K562 (cell line): ENCODE data around the gene OR52A5. TPM values are rescaled to one million over a fixed set of nuclear protein-coding genes. Genes with fewer than 3 reads are reported as not detected.

ENCODE experiments used
- ATAC-seq: fragments of 200-7000 bp; cut with Tn5 transposase; 3 replicates; pipeline ENCODE4 v1.9.1; 2020; ENCODE audit warnings: moderate library complexity
- BruUV-seq: library from RNA; stranded (reverse); fragments of 400-500 nt; replicated peaks from 2 replicates; lab custom pipeline; 2021; lab: Mats Ljungman, UMichigan
- CTCF ChIA-PET: fragments of 300-600 bp; formaldehyde crosslinking; extraction: SDS; loops from one replicate; lab custom pipeline; 2021; ENCODE audit warnings: low intra/inter-chr PET ratio; lab: Yijun Ruan, JAX
- POLR2A ChIA-PET: fragments of 300-600, 350-650 bp; sonication (Branson Sonifier 250); formaldehyde crosslinking; extraction: SDS; loops from one replicate; lab custom pipeline; 2021; ENCODE audit warnings: antibody characterized with exemption, inconsistent platforms; lab: Yijun Ruan, JAX
- DNase-seq, 4 experiments: peaks; one replicate each; pipeline versions ENCODE4 v3.0.0 to v3.0.0-alpha.2; 2011 to 2018; ENCODE audit warnings: low spot score in 3 of 4, mixed read lengths in 3 of 4; ENCODE audit errors: extremely low read depth in 1 of 4
- FAIRE-seq: peaks from 2 replicates; lab custom pipeline; 2011; peaks lifted over from hg19 to GRCh38; lab: Jason Lieb, UNC
- H2AFZ ChIP-seq: 2 replicates; pipeline ENCODE4 v1.6.0; 2011; ENCODE audit warnings: low read depth, low read length, control low read depth, inconsistent platforms
- H3K27ac ChIP-seq: fragments of 200-600 bp; 3 replicates; pipeline ENCODE4 v1.8.0; 2011; ENCODE audit warnings: low read depth, mild to moderate bottlenecking, control low read depth, inconsistent platforms, low read length, moderate library complexity, mixed read lengths; ENCODE audit errors: extremely low read depth
- H3K27me3 ChIP-seq, 2 experiments: fragments of 300-600 bp in 1 of 2; 2 replicates in 1 of 2; 3 replicates in 1 of 2; pipeline versions ENCODE4 v1.6.0 to v1.8.0; 2011; ENCODE audit warnings: inconsistent platforms in 2 of 2, low read length in 2 of 2, mild to moderate bottlenecking in 1 of 2, mixed read lengths in 1 of 2, moderate library complexity in 1 of 2; ENCODE audit not compliant: control insufficient read depth in 2 of 2, insufficient read depth in 2 of 2
- H3K36me3 ChIP-seq: fragments of 300-600 bp; 3 replicates; pipeline ENCODE4 v1.8.0; 2011; ENCODE audit warnings: mild to moderate bottlenecking, low read length, inconsistent platforms; ENCODE audit not compliant: control insufficient read depth, insufficient read depth
- H3K4me1 ChIP-seq, 2 experiments: fragments of 200-600 bp in 1 of 2; replicated peaks in 1 of 2; 2 replicates in 1 of 2; 3 replicates in 1 of 2; pipeline versions ENCODE4 v1.5.1 to v1.8.0; 2011; ENCODE audit warnings: inconsistent platforms in 2 of 2, low read length in 2 of 2, mild to moderate bottlenecking in 1 of 2, mixed read lengths in 1 of 2, moderate library complexity in 1 of 2; ENCODE audit not compliant: control insufficient read depth in 2 of 2, insufficient read depth in 2 of 2
- H3K4me2 ChIP-seq: 2 replicates; pipeline ENCODE4 v1.6.1; 2011; ENCODE audit warnings: low read length, control low read depth, inconsistent platforms, mixed read lengths; ENCODE audit not compliant: insufficient read depth
- H3K4me3 ChIP-seq: fragments of 200-600 bp; sonication (generic), shearing (Covaris generic); 2 replicates; pipeline ENCODE4 v1.5.1; 2016; ENCODE audit warnings: control low read depth, inconsistent platforms
- H3K79me2 ChIP-seq: fragments of 200-600 bp; 3 replicates; pipeline ENCODE4 v1.8.0; 2011; ENCODE audit warnings: low read length, inconsistent platforms; ENCODE audit not compliant: control insufficient read depth, insufficient read depth
- H3K9ac ChIP-seq, 2 experiments: 2 replicates each; pipeline versions ENCODE4 v1.6.0 to v1.6.1; 2011; ENCODE audit warnings: low read depth in 2 of 2, low read length in 2 of 2, control low read depth in 1 of 2, inconsistent platforms in 1 of 2, mild to moderate bottlenecking in 1 of 2, mixed read lengths in 1 of 2; ENCODE audit not compliant: insufficient read depth in 1 of 2
- H3K9me1 ChIP-seq: one replicate; pipeline ENCODE4 v1.6.0; 2011; ENCODE audit warnings: inconsistent platforms, mild to moderate bottlenecking, low read length, moderate library complexity; ENCODE audit not compliant: control insufficient read depth, insufficient read depth
- H3K9me3 ChIP-seq: replicated peaks from 2 replicates; pipeline ENCODE4 v1.5.1; 2011; ENCODE audit warnings: low read depth, low read length, inconsistent platforms; ENCODE audit not compliant: control insufficient read depth, insufficient read depth
- H4K20me1 ChIP-seq: replicated peaks from 2 replicates; pipeline ENCODE4 v1.6.1; 2011; ENCODE audit warnings: low read length, inconsistent platforms, mixed read lengths; ENCODE audit not compliant: control insufficient read depth, insufficient read depth
- CBFA2T2 ChIP-seq: fragments of 450-650 bp; conservative IDR thresholded peaks from 2 replicates; pipeline ENCODE4 v1.6.1; 2017; ENCODE audit warnings: mild to moderate bottlenecking
- ELF2 ChIP-seq: fragments of 250-450 bp; sonication (Bioruptor Pico); IDR thresholded peaks from 2 replicates; pipeline ENCODE4 v1.5.0; 2021; ENCODE audit warnings: mild to moderate bottlenecking
- HIVEP1 ChIP-seq: fragments of 250-450 bp; sonication (Bioruptor Pico); IDR thresholded peaks from 2 replicates; pipeline ENCODE4 v1.4.0; 2020; ENCODE audit warnings: mild to moderate bottlenecking
- KDM1A ChIP-seq, 2 experiments: fragments of 450-650 bp; IDR thresholded peaks; 2 replicates each; pipeline ENCODE4 v1.6.1; 2016; ENCODE audit warnings: mild to moderate bottlenecking in 2 of 2
- MAFG ChIP-seq: fragments of 450-650 bp; conservative IDR thresholded peaks from 2 replicates; pipeline ENCODE4 v1.6.1; 2016; ENCODE audit warnings: missing genetic modification characterization, missing compliant biosample characterization
- MCM7 ChIP-seq, 2 experiments: fragments of 450-650 bp; IDR thresholded peaks; 2 replicates each; pipeline ENCODE4 v1.6.1; 2016 to 2018
- NONO ChIP-seq, 2 experiments: fragments of 200-400 bp in 1 of 2; fragments of 450-650 bp in 1 of 2; formaldehyde crosslinking in 1 of 2; IDR thresholded peaks; 2 replicates each; pipeline ENCODE4 v1.6.1; 2017; ENCODE audit warnings: low read depth in 2 of 2, mild to moderate bottlenecking in 2 of 2, moderate library complexity in 2 of 2, low read length in 1 of 2
- NUFIP1 ChIP-seq: fragments of 450-650 bp; IDR thresholded peaks from 2 replicates; pipeline ENCODE4 v1.6.1; 2018; ENCODE audit not compliant: partially characterized antibody
- POLR2AphosphoS5 ChIP-seq: IDR thresholded peaks from 2 replicates; pipeline ENCODE4 v1.6.1; 2011; ENCODE audit warnings: mild to moderate bottlenecking, low read depth, low read length, moderate library complexity; ENCODE audit not compliant: control insufficient read depth, insufficient read depth
- SLC30A9 ChIP-seq: fragments of 250-450 bp; sonication (Bioruptor Pico); IDR thresholded peaks from 2 replicates; pipeline ENCODE4 v1.8.0; 2022; ENCODE audit warnings: mild to moderate bottlenecking, moderate library complexity
- SRSF3 ChIP-seq: fragments of 200-400 bp; formaldehyde crosslinking; IDR thresholded peaks from 2 replicates; pipeline ENCODE4 v1.6.1; 2016; ENCODE audit warnings: mild to moderate bottlenecking, low read length, moderate library complexity; ENCODE audit not compliant: insufficient read depth
- TSC22D4 ChIP-seq: fragments of 450-650 bp; IDR thresholded peaks from 2 replicates; pipeline ENCODE4 v1.6.1; 2016; ENCODE audit warnings: missing genetic modification characterization, missing biosample characterization, control low read depth
- ZEB2 ChIP-seq: fragments of 450-650 bp; IDR thresholded peaks from 2 replicates; pipeline ENCODE4 v1.6.1; 2016
- ZKSCAN3 ChIP-seq: fragments of 250-450 bp; sonication (Bioruptor Pico); IDR thresholded peaks from 2 replicates; pipeline ENCODE4 v1.4.0; 2020
- ZNF282 ChIP-seq: sonication (generic); formaldehyde crosslinking; IDR thresholded peaks from 2 replicates; pipeline ENCODE4 v1.8.1; 2023; ENCODE audit warnings: missing genetic modification reagents
- ZNF79 ChIP-seq: fragments of 250-450 bp; sonication (Bioruptor Pico); IDR thresholded peaks from 2 replicates; pipeline ENCODE4 v1.4.0; 2020; ENCODE audit warnings: low read depth, mild to moderate bottlenecking, moderate library complexity
- WGBS: fragments of 100-300 bp; shearing (Covaris generic); methylation state at CpG from one replicate; pipeline ENCODE4 v1.1.6; 2016; ENCODE audit warnings: low coverage, mixed read lengths; ENCODE audit not compliant: insufficient coverage; ENCODE audit errors: missing lambda C conversion rate; 5-methylcytosine and 5-hydroxymethylcytosine counted together
- in situ Hi-C: fragments of 300-500 bp; cut with MboI; formaldehyde crosslinking; loops from 4 replicates; pipeline ENCODE4 v1.15.0; 2018; ENCODE audit warnings: inconsistent platforms, mixed read lengths
- intact Hi-C: fragments of 100-400 bp; cut with micrococcal nuclease; formaldehyde crosslinking; loops from 2 replicates; pipeline ENCODE4 v1.14.2; 2022
- polyA plus RNA-seq, 8 experiments: library from polyadenylated mRNA; depleted of rRNA in 4 of 8; stranded (reverse) in 5 of 8; unstranded in 3 of 8; fragments of >200 nt; fragmentation: Nextera tagmentation in 2 of 8; fragmentation: Illumina TruSeq in 1 of 8; extraction: Ambion mirVana in 2 of 8; extraction: Trizol in 1 of 8; gene quantifications; 2 replicates each; pipeline versions ENCODE4 v1.2.1 to v1.2.3, GENCODE V29; 2011 to 2014; ENCODE audit warnings: inconsistent platforms in 1 of 8, missing spikeins in 1 of 8
- total RNA-seq, 7 experiments: library from RNA; depleted of rRNA in 6 of 7; stranded (reverse); fragments of >200 nt in 6 of 7; fragmentation: Illumina TruSeq in 2 of 7; extraction: Trizol in 2 of 7; gene quantifications; 2 replicates each; pipeline versions ENCODE4 v1.2.1 to v1.2.3, GENCODE V29; 2011 to 2021; ENCODE audit warnings: low replicate concordance in 1 of 7
- TF ChIP-seq, protein P1 (sequence below), 2 experiments: fragments of 150-350 bp in 1 of 2; IDR thresholded peaks; 2 replicates each; pipeline ENCODE4 v1.6.1; 2012 to 2016; ENCODE audit warnings: low read depth in 2 of 2, low read length in 2 of 2, mild to moderate bottlenecking in 1 of 2, moderate library complexity in 1 of 2
- TF ChIP-seq, protein P2 (sequence below): fragments of 200-800 bp; sonication (Bioruptor generic); IDR thresholded peaks from 2 replicates; pipeline ENCODE4 v1.6.1; 2017; ENCODE audit warnings: missing genetic modification characterization, missing compliant biosample characterization

Gene OR52A5
- total and polyA plus RNA-seq, 9 of the 15 experiments (the other 6 are each of a cell fraction or from before 2014, with no cell fraction given) = 0.04 to 1.1 (median 0.94) TPM; not detected in 6

DNA sequence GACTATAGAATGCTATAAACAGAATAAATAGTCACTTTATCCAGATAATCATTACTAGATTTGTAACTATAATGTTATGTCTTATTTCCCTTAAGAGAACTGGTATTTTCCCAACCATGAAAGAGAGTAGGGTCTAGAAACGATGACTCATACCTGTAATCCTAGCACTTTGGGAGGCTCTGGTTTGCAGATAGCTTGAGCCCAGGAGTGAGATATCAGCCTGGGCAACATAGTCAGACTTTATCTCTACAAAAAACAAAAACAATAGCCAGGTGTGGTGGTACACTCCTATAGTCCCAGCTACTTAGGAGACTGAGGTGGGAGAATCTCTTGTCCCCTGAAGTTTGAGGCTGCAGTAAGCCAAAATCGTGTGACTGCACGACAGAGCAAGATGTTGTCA, 30.9 kb downstream of the OR52A5 start:
- ATAC-seq (peak; percentile 78), DNase-seq (peak in 2 of 4 experiments; percentile 29 to 68), FAIRE-seq (peak; percentile 55)
- H3K4me3 ChIP-seq = no peak overlapping the region
- intact Hi-C loops = no loop called here
- H3K27ac ChIP-seq = no peak overlapping the region
- no peak overlapping the region for H2AFZ ChIP-seq
- H3K27me3 ChIP-seq = peaks cover 0 to 9% of the 10 kb centered on the region in 2 experiments; a peak in 2 of 5 replicates
- no peaks in the 10 kb centered on the region for H3K9me3 ChIP-seq
- H3K36me3 ChIP-seq = no peaks in the 10 kb centered on the region
- H3K9ac ChIP-seq = 0 out of 4 replicates have a peak overlapping the region, but pooled peaks of 1 of the 2 experiments have one; percentile 8
- CTCF ChIA-PET = no interaction called here
- 0% methylated on average over 1 of the region's 3 CpGs for WGBS
- BruUV-seq = no TSS peak
- POLR2A ChIA-PET = interaction anchor here (0.6 kb wide), 1 partner anchor 90 kb away, joined by 3 read pairs; no protein-coding TSS in a partner anchor
- no peaks in the 10 kb centered on the region for H3K9me1 ChIP-seq
- H3K4me1 ChIP-seq = peaks cover 2 to 3% of the 10 kb centered on the region in 2 experiments; a peak in 2 of 5 replicates
- in situ Hi-C loops = no loop called here
- H3K79me2 ChIP-seq = no peaks in the 10 kb centered on the region
- H4K20me1 ChIP-seq = no peaks in the 10 kb centered on the region
- H3K4me2 ChIP-seq = no peak overlapping the region
- no peak for TF ChIP-seq SLC30A9 (CRISPR knock-in tag)
- no peak for TF ChIP-seq TSC22D4 (tag)
- TF ChIP-seq NUFIP1 = no peak
- no peak for TF ChIP-seq ZNF282
- TF ChIP-seq CBFA2T2 = peak; percentile 80
- no peak for TF ChIP-seq SRSF3
- TF ChIP-seq NONO (IDR thresholded peaks at IDR 0.05; ENCODE audit: low read depth in 2 of 2, low read length in 1 of 2) = no peak
- no peak for TF ChIP-seq ZKSCAN3 (CRISPR knock-in tag)
- peak; percentile 54; the same call in 1 of the 2 replicates for TF ChIP-seq POLR2AphosphoS5
- TF ChIP-seq ZEB2 = peak; percentile 86
- TF ChIP-seq, protein P1, sequence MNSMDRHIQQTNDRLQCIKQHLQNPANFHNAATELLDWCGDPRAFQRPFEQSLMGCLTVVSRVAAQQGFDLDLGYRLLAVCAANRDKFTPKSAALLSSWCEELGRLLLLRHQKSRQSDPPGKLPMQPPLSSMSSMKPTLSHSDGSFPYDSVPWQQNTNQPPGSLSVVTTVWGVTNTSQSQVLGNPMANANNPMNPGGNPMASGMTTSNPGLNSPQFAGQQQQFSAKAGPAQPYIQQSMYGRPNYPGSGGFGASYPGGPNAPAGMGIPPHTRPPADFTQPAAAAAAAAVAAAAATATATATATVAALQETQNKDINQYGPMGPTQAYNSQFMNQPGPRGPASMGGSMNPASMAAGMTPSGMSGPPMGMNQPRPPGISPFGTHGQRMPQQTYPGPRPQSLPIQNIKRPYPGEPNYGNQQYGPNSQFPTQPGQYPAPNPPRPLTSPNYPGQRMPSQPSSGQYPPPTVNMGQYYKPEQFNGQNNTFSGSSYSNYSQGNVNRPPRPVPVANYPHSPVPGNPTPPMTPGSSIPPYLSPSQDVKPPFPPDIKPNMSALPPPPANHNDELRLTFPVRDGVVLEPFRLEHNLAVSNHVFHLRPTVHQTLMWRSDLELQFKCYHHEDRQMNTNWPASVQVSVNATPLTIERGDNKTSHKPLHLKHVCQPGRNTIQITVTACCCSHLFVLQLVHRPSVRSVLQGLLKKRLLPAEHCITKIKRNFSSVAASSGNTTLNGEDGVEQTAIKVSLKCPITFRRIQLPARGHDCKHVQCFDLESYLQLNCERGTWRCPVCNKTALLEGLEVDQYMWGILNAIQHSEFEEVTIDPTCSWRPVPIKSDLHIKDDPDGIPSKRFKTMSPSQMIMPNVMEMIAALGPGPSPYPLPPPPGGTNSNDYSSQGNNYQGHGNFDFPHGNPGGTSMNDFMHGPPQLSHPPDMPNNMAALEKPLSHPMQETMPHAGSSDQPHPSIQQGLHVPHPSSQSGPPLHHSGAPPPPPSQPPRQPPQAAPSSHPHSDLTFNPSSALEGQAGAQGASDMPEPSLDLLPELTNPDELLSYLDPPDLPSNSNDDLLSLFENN (IDR thresholded peaks at IDR 0.05; ENCODE audit: low read depth in 2 of 2, low read length in 2 of 2) = no peak
- peak; percentile 74 to 78 for TF ChIP-seq KDM1A (IDR thresholded peaks at IDR 0.05)
- TF ChIP-seq HIVEP1 = no peak
- no peak for TF ChIP-seq ELF2 (CRISPR knock-in tag)
- 0 out of 2 replicates have a peak, but pooled peaks have one; percentile 15 for TF ChIP-seq MAFG (tag)
- TF ChIP-seq, protein P2, sequence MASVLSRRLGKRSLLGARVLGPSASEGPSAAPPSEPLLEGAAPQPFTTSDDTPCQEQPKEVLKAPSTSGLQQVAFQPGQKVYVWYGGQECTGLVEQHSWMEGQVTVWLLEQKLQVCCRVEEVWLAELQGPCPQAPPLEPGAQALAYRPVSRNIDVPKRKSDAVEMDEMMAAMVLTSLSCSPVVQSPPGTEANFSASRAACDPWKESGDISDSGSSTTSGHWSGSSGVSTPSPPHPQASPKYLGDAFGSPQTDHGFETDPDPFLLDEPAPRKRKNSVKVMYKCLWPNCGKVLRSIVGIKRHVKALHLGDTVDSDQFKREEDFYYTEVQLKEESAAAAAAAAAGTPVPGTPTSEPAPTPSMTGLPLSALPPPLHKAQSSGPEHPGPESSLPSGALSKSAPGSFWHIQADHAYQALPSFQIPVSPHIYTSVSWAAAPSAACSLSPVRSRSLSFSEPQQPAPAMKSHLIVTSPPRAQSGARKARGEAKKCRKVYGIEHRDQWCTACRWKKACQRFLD (CRISPR knock-in tag) = no peak
- TF ChIP-seq MCM7 (IDR thresholded peaks at IDR 0.05) = no peak
- no peak for TF ChIP-seq ZNF79 (CRISPR knock-in tag)
